Thyroid gland (tissue), 4 donors: ENCODE measurements around the gene ALDH1A1. TPM values are rescaled to one million over a fixed set of nuclear protein-coding genes. Genes with fewer than 3 reads are reported as not detected.

ENCODE experiments used
- DNase-seq, 2 donors: peaks; one replicate each; pipeline ENCODE4 v3.0.0-alpha.2; 2019
- H3K27ac ChIP-seq, 3 donors: fragments of 200-600 bp; sonication (generic); 1 replicate in 2 of 3; 2 replicates in 1 of 3; pipeline ENCODE4 v1.5.1; 2016 to 2019; ENCODE audit warnings: mild to moderate bottlenecking in 1 of 3, moderate library complexity in 1 of 3
- H3K27me3 ChIP-seq: fragments of 200-600 bp; sonication (generic); one replicate; pipeline ENCODE4 v1.5.1; 2019
- H3K36me3 ChIP-seq, 2 donors: fragments of 200-600 bp; sonication (generic); one replicate each; pipeline ENCODE4 v1.5.1; 2016 to 2019
- H3K4me1 ChIP-seq, 2 donors: fragments of 200-600 bp; sonication (generic); one replicate each; pipeline ENCODE4 v1.5.1; 2017 to 2019
- H3K4me3 ChIP-seq, 3 donors: fragments of 200-600 bp; sonication (generic); replicated peaks in 1 of 3; 1 replicate in 2 of 3; 2 replicates in 1 of 3; pipeline ENCODE4 v1.5.1; 2016; ENCODE audit warnings: mild to moderate bottlenecking in 1 of 3
- H3K9me3 ChIP-seq: fragments of 200-600 bp; sonication (generic); one replicate; pipeline ENCODE4 v1.5.1; 2017
- POLR2A ChIP-seq, 2 donors: fragments of 450-650 bp; IDR thresholded peaks; one replicate each; pipeline ENCODE4 v1.6.1; 2017; ENCODE audit warnings: antibody characterized with exemption in 2 of 2, mild to moderate bottlenecking in 2 of 2, moderate library complexity in 1 of 2
- WGBS, 2 donors: methylation state at CpG; one replicate each; pipeline ENCODE4 v1.1.5; 2017; 5-methylcytosine and 5-hydroxymethylcytosine counted together
- intact Hi-C: fragments of 100-400 bp; cut with DNase I; formaldehyde crosslinking; loops from one replicate; pipeline ENCODE4 v1.15.1; 2023
- total RNA-seq, 4 donors: library from RNA; depleted of rRNA; stranded (reverse); fragments of >200 nt; gene quantifications; one replicate each; pipeline ENCODE4 v1.2.3, GENCODE V29; 2016
- TF ChIP-seq, protein P1 (sequence below), 6 experiments: fragments of 200-600 bp in 3 of 6; fragments of 450-650 bp in 3 of 6; sonication (generic) in 3 of 6; IDR thresholded peaks; one replicate each; pipeline ENCODE4 v1.5.1; 2016 to 2019; ENCODE audit warnings: antibody characterized with exemption in 6 of 6, mild to moderate bottlenecking in 2 of 6, inconsistent platforms in 1 of 6, moderate library complexity in 1 of 6

ALDH1A1 gene
- total RNA-seq, 4 donors from 2014 or later, result 237 to 323 (median 293) TPM

DNA sequence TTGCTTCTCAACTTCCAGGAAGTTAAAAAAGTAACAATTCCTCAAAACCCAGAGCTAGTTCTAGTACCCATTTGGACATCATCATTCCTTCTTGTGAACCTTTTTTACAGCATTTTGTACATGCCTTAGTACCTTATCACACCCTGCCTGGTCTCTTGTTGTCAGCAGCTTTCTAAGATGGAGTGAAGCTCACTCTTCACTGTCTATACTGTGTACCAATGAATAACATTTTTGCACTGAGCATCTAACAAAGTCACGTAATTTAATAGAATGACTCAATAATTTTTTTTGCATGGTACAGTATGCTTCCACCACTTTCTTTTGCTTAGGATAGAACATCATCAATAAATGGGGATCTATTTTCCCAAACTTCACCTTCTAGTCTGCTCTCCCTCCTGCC lies 29.8 kb downstream of the ALDH1A1 start:
- Histone ChIP-seq H3K4me1 (peaks cover 4 to 6% of the 10 kb centered on the region in 2 donors), H3K36me3 (peaks cover 0 to 5% of the 10 kb centered on the region in 2 donors), H3K27me3 (no peaks in the 10 kb centered on the region), H3K27ac (no peak overlapping the region), H3K9me3 (no peaks in the 10 kb centered on the region), H3K4me3 (no peak overlapping the region)
- intact Hi-C loops, result no loop called here
- TF ChIP-seq, protein P1, sequence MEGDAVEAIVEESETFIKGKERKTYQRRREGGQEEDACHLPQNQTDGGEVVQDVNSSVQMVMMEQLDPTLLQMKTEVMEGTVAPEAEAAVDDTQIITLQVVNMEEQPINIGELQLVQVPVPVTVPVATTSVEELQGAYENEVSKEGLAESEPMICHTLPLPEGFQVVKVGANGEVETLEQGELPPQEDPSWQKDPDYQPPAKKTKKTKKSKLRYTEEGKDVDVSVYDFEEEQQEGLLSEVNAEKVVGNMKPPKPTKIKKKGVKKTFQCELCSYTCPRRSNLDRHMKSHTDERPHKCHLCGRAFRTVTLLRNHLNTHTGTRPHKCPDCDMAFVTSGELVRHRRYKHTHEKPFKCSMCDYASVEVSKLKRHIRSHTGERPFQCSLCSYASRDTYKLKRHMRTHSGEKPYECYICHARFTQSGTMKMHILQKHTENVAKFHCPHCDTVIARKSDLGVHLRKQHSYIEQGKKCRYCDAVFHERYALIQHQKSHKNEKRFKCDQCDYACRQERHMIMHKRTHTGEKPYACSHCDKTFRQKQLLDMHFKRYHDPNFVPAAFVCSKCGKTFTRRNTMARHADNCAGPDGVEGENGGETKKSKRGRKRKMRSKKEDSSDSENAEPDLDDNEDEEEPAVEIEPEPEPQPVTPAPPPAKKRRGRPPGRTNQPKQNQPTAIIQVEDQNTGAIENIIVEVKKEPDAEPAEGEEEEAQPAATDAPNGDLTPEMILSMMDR (IDR thresholded peaks at IDR 0.05), result no peak
- TF ChIP-seq POLR2A (IDR thresholded peaks at IDR 0.05), result no peak
- WGBS, 2 donors, result 94 to 98% methylated on average over 1 of the region's 1 CpG
- DNase-seq, result no peak

GRCh38 chr9:72921888-72922654 lies 30.8 kb downstream of the ALDH1A1 start:
- intact Hi-C loops, result no loop called here
- Histone ChIP-seq H3K27ac (no peak overlapping the region), H3K36me3 (peaks cover 0 to 5% of the 10 kb centered on the region in 2 donors), H3K4me1 (peaks cover 4 to 6% of the 10 kb centered on the region in 2 donors), H3K27me3 (no peaks in the 10 kb centered on the region), H3K9me3 (no peaks in the 10 kb centered on the region), H3K4me3 (no peak overlapping the region)
- 94% methylated on average over 5 of the region's 5 CpGs for WGBS, 2 donors
- DNase-seq, result no peak
- no peak for TF ChIP-seq POLR2A (IDR thresholded peaks at IDR 0.05)
- TF ChIP-seq, protein P1 (IDR thresholded peaks at IDR 0.05), result no peak

DNA sequence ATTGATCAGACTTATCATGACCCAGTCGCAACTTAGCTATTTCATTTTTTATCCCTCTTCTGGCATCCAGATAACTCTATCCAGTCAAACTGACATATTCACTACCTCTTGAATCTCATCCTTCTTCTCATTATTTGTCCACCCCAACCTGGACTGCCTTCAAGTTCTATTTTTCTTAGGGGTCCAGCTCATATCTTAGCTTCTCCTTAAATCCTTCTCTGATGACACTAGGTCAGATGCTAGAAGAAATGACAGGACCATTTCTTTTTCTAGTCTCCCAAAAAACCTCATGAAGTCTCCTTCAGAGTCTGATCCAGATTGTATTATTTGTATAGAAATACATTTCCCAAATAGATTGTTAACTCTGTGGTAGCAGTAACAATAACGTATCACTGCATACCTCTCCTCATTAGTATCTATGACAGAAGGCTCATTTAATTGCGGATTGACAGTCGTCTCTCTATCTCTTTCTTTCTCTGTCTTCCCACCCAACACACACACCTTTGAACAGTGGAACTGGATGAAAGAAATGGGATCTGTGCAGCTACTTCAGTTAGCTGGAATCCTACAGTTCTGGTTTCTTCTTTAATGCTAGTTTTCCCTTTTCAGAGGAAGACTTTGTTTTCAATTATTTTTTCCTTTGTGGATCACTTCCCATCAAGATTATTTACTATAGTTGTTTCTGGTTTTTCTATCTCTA lies 33.5 kb downstream of the ALDH1A1 start:
- peak overlapping the region in 2 of 3 donors; percentile 39 to 54 for H3K27ac ChIP-seq
- WGBS, 2 donors, result 94 to 97% methylated on average over 4 of the region's 4 CpGs
- intact Hi-C loops, result no loop called here

GRCh38 chr9:72917892-72918509 lies 34.9 kb downstream of the ALDH1A1 start:
- Histone ChIP-seq H3K27ac (no peak overlapping the region), H3K4me1 (peaks cover 4 to 6% of the 10 kb centered on the region in 2 donors), H3K27me3 (no peaks in the 10 kb centered on the region), H3K36me3 (peaks cover 12 to 13% of the 10 kb centered on the region in 2 donors), H3K9me3 (no peaks in the 10 kb centered on the region), H3K4me3 (no peak overlapping the region)
- TF ChIP-seq, protein P1 (IDR thresholded peaks at IDR 0.05), result no peak
- TF ChIP-seq POLR2A (IDR thresholded peaks at IDR 0.05), result no peak
- WGBS, 2 donors, result 52 to 63% methylated on average over 1 of the region's 1 CpG
- intact Hi-C loops, result no loop called here
- no peak for DNase-seq

More for the DNA sequence above, 33.5 kb downstream of the ALDH1A1 start:
- no peak for TF ChIP-seq POLR2A (IDR thresholded peaks at IDR 0.05)
- TF ChIP-seq, protein P1 (IDR thresholded peaks at IDR 0.05), result no peak
- no peaks in the 10 kb centered on the region for H3K9me3 ChIP-seq
- H3K4me3 ChIP-seq, result no peak overlapping the region
- H3K27me3 ChIP-seq, result no peaks in the 10 kb centered on the region
- peaks cover 4 to 6% of the 10 kb centered on the region in 2 donors for H3K4me1 ChIP-seq
- no peak for DNase-seq
- H3K36me3 ChIP-seq, result peaks cover 8 to 17% of the 10 kb centered on the region in 2 donors
